Kidney epithelial cell (primary cell): ENCODE results near the gene TBX6. TPM values are rescaled to one million over a fixed set of nuclear protein-coding genes. Genes with fewer than 3 reads are reported as not detected.
A peak's percentile ranks its signal among the peaks of the same experiment; 100 is the strongest.

ENCODE experiments used
- DNase-seq: peaks from one replicate; pipeline ENCODE4 v3.0.0-alpha.2; 2010; ENCODE audit warnings: low read depth
- H3K27me3 ChIP-seq: 2 replicates; pipeline ENCODE4 v1.6.0; 2011; ENCODE audit warnings: low read length; ENCODE audit not compliant: control insufficient read depth, insufficient read depth
- H3K36me3 ChIP-seq: 2 replicates; pipeline ENCODE4 v1.5.1; 2011; ENCODE audit warnings: low read length; ENCODE audit not compliant: control insufficient read depth, insufficient read depth
- H3K4me3 ChIP-seq: 2 replicates; pipeline ENCODE4 v1.5.1; 2011; ENCODE audit warnings: low read depth, mild to moderate bottlenecking, control low read depth, low read length
- CTCF ChIP-seq: IDR thresholded peaks from 2 replicates; pipeline ENCODE4 v1.5.1; 2011; ENCODE audit warnings: mild to moderate bottlenecking, moderate library complexity, low read length, control low read depth, inconsistent platforms; ENCODE audit not compliant: insufficient read depth, poor library complexity, severe bottlenecking
- total RNA-seq: library from RNA; depleted of rRNA; stranded (reverse); fragments of >200 nt; gene quantifications from 2 replicates; pipeline ENCODE4 v1.2.3, GENCODE V29; 2015

Gene TBX6
- total RNA-seq, 1 donor from 2014 or later: 0.58 TPM

- H3K36me3 ChIP-seq: peaks cover 1% of the 10 kb centered on the region
- no peak for DNase-seq
- TF ChIP-seq CTCF: no peak
- no peaks in the 10 kb centered on the region for H3K27me3 ChIP-seq
- H3K4me3 ChIP-seq: no peak overlapping the region
Observed at GRCh38 chr16:30069611-30070462, 21.9 kb downstream of the TBX6 start.

- TF ChIP-seq CTCF: peak; percentile 61
- H3K4me3 ChIP-seq: no peak overlapping the region
- no peaks in the 10 kb centered on the region for H3K27me3 ChIP-seq
- no peak for DNase-seq
- H3K36me3 ChIP-seq: peaks cover 1% of the 10 kb centered on the region
Observed at GRCh38 chr16:30068750-30069610, 22.7 kb downstream of the TBX6 start.

GRCh38 chr16:30068333-30068732, 23.4 kb downstream of the TBX6 start:
- no peak overlapping the region for H3K4me3 ChIP-seq
- no peaks in the 10 kb centered on the region for H3K27me3 ChIP-seq
- TF ChIP-seq CTCF: no peak
- DNase-seq: no peak
- H3K36me3 ChIP-seq: peaks cover 1% of the 10 kb centered on the region

- Histone ChIP-seq H3K36me3 (peaks cover 1% of the 10 kb centered on the region), H3K4me3 (peak overlapping the region; percentile 90), H3K27me3 (no peaks in the 10 kb centered on the region)
- no peak for TF ChIP-seq CTCF
- no peak for DNase-seq
Observed at GRCh38 chr16:30067584-30067916, 24.2 kb downstream of the TBX6 start.

GRCh38 chr16:30066761-30067583, 24.8 kb downstream of the TBX6 start:
- Histone ChIP-seq H3K4me3 (peak overlapping the region; percentile 90), H3K36me3 (peaks cover 1% of the 10 kb centered on the region), H3K27me3 (no peaks in the 10 kb centered on the region)
- DNase-seq: no peak
- TF ChIP-seq CTCF: no peak
